ENCODE results near the gene RPUSD3. TPM values are rescaled to one million over a fixed set of nuclear protein-coding genes. Genes with fewer than 3 reads are reported as not detected.

Gene RPUSD3
- total RNA-seq, 4 donors from 2014 or later = 29.7 to 43.1 (median 38.5) TPM

DNA sequence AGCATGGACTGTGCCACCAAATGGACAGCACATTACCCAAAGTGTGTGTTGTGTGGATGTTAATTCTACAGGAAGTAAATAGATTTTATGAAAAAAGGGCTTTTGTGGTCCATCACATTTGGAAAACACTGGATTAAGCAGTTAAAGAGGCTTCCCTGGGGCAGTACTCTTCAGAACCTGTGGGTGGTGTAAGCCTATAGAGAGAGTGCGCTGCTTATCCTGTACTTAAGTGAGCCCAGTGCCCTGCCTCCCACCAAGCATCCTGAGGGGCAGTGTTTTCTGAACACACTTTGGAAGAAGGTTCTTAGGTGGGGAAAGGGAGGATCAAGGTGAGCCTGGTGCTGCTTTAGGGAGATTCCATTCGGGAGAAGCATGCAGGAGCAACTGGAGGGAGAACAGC lies 22.9 kb downstream of the RPUSD3 start:
- DNase-seq = no peak
- Histone ChIP-seq H3K9me3 (no peaks in the 10 kb centered on the region), H3K27me3 (no peaks in the 10 kb centered on the region), H3K4me1 (no peaks in the 10 kb centered on the region), H3K27ac (no peak overlapping the region), H3K4me3 (no peak overlapping the region), H3K36me3 (no peaks in the 10 kb centered on the region)
- TF ChIP-seq, protein P1, sequence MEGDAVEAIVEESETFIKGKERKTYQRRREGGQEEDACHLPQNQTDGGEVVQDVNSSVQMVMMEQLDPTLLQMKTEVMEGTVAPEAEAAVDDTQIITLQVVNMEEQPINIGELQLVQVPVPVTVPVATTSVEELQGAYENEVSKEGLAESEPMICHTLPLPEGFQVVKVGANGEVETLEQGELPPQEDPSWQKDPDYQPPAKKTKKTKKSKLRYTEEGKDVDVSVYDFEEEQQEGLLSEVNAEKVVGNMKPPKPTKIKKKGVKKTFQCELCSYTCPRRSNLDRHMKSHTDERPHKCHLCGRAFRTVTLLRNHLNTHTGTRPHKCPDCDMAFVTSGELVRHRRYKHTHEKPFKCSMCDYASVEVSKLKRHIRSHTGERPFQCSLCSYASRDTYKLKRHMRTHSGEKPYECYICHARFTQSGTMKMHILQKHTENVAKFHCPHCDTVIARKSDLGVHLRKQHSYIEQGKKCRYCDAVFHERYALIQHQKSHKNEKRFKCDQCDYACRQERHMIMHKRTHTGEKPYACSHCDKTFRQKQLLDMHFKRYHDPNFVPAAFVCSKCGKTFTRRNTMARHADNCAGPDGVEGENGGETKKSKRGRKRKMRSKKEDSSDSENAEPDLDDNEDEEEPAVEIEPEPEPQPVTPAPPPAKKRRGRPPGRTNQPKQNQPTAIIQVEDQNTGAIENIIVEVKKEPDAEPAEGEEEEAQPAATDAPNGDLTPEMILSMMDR (IDR thresholded peaks at IDR 0.05) = peak in 3 of 6 experiments; percentile 9 to 32 (median 28)
- TF ChIP-seq POLR2A (IDR thresholded peaks at IDR 0.05) = no peak

DNA sequence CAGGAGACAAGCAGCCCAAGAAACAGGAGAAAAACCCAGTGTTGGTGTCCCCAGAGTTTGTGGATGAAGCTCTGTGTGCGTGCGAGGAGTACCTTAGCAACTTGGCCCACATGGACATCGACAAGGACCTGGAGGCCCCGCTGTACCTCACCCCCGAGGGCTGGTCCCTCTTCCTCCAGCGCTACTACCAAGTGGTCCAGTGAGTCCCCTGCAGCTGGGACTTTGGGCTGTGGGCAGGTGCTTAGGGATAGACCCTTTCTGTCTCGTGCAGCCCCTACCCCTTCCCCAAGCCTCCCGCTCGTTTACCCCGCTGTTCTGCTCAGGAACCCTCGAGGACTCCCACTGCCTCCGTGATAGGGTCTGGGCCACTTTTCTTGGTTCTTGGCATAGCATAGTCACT lies 23.3 kb downstream of the RPUSD3 start:
- no peaks in the 10 kb centered on the region for H3K36me3 ChIP-seq
- no peaks in the 10 kb centered on the region for H3K9me3 ChIP-seq
- H3K4me3 ChIP-seq = no peak overlapping the region
- H3K27ac ChIP-seq = no peak overlapping the region
- H3K27me3 ChIP-seq = no peaks in the 10 kb centered on the region
- no peak for TF ChIP-seq POLR2A (IDR thresholded peaks at IDR 0.05)
- TF ChIP-seq, protein P1 (IDR thresholded peaks at IDR 0.05) = no peak
- H3K4me1 ChIP-seq = no peaks in the 10 kb centered on the region
- DNase-seq = peak in 1 of 3 donors; percentile 32

DNA sequence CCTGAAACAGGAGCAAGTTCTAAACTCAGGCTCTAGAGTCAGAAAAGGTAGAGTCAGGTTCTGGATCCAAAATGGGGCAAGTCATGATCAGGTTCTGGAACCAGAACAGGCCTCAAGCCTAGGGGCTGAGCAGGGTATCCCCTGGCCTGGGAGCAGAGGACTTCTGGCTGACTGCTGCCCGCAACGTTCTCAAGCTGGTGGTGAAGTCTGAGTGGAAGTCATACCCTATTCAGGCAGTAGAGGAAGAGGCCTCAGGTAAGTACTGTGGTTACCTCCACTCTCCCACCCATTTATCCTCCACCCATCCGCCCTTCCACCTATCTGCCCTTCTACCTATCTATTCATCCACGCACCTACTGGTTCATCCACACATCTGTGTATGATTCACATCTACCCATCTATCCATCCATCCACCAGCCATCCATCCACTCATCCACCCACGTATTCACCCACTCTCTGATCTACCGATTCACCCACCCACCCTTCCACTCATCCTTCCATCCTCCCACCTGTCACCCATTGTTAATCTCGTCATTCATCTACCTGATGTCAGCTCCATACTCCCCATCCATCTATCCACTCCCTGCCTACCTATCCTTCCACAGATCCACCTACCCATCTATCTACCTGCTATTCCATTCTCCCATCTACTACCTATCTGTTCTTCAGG lies 25.0 kb downstream of the RPUSD3 start:
- Histone ChIP-seq H3K4me1 (no peaks in the 10 kb centered on the region), H3K36me3 (no peaks in the 10 kb centered on the region), H3K27ac (no peak overlapping the region), H3K4me3 (no peak overlapping the region), H3K27me3 (no peaks in the 10 kb centered on the region), H3K9me3 (no peaks in the 10 kb centered on the region)
- TF ChIP-seq POLR2A (IDR thresholded peaks at IDR 0.05) = no peak
- TF ChIP-seq, protein P1 (IDR thresholded peaks at IDR 0.05) = no peak
- DNase-seq = no peak

DNA sequence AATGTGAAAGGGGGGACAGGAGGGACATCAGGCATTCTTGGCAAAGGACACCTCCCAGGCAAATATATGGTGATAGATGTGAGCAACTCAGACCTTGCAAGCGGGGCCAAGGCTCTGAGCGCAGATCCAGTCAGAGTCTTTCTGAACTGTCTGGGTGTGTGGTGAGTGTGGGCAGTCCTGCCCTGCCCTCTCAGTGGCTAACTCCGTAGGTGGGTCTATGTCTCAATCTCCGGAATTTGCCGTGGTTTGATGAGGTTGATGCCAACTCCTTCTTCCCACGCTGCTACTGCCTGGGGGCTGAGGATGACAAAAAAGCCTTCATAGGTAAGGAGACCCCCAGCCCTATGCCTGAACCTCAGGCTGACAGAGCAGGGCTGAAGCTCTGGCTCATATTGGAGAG lies 26.4 kb downstream of the RPUSD3 start:
- H3K27me3 ChIP-seq = no peaks in the 10 kb centered on the region
- no peak for TF ChIP-seq POLR2A (IDR thresholded peaks at IDR 0.05)
- TF ChIP-seq, protein P1 (IDR thresholded peaks at IDR 0.05) = no peak
- H3K4me3 ChIP-seq = no peak overlapping the region
- no peak for DNase-seq
- H3K9me3 ChIP-seq = no peaks in the 10 kb centered on the region
- H3K27ac ChIP-seq = no peak overlapping the region
- H3K4me1 ChIP-seq = no peaks in the 10 kb centered on the region
- peaks cover 0 to 5% (median 0%) of the 10 kb centered on the region in 3 donors for H3K36me3 ChIP-seq

DNA sequence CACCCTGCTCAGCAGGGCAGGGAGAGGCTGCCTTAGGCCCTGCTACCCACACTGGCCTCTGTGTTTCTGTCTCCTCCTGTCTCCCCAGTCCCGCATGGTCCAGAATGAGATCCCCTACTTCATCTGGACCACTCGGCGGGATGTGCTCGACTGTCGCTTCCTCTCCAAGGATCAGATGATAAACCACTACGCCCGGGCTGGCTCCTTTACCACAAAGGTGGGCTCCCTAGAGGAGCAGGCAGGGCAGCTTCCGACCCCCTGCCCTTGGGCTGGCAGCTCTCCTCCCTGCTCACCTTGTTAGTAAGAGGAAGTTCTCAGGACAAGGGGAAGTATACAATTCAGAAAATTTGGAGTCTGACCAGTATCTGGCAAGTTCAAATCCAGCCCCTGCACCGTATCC lies 27.8 kb downstream of the RPUSD3 start:
- peaks cover 0 to 5% (median 0%) of the 10 kb centered on the region in 3 donors for H3K36me3 ChIP-seq
- no peaks in the 10 kb centered on the region for H3K27me3 ChIP-seq
- no peak overlapping the region for H3K4me3 ChIP-seq
- no peaks in the 10 kb centered on the region for H3K9me3 ChIP-seq
- DNase-seq = no peak
- H3K4me1 ChIP-seq = peaks cover 0 to 2% (median 0%) of the 10 kb centered on the region in 4 donors
- no peak overlapping the region for H3K27ac ChIP-seq
- TF ChIP-seq, protein P1 (IDR thresholded peaks at IDR 0.05) = no peak
- TF ChIP-seq POLR2A (IDR thresholded peaks at IDR 0.05) = no peak
